Right atrium auricular region (tissue), 2 donors: ENCODE data around the gene ATP5F1A. TPM values are rescaled to one million over a fixed set of nuclear protein-coding genes. Genes with fewer than 3 reads are reported as not detected.
A peak's percentile ranks its signal among the peaks of the same experiment; 100 is the strongest.
"Not testable (repeated sequence)": the region's sequence is repeated elsewhere in the genome, so short reads cannot be mapped to it uniquely, and the experiment has no call there.

Source experiments
- DNase-seq: peaks from one replicate; pipeline ENCODE4 v3.0.0-alpha.2; 2019; ENCODE audit warnings: low spot score
- H3K27ac ChIP-seq, 2 donors: fragments of 200-600 bp; sonication (generic); 1 replicate in 1 of 2; 2 replicates in 1 of 2; pipeline ENCODE4 v1.5.1; 2016 to 2019
- H3K27me3 ChIP-seq, 2 donors: fragments of 200-600 bp; sonication (generic); one replicate each; pipeline versions ENCODE4 v1.5.1 to v1.6.0; 2017 to 2019
- H3K36me3 ChIP-seq: fragments of 200-600 bp; sonication (generic); one replicate; pipeline ENCODE4 v1.5.1; 2016
- H3K4me1 ChIP-seq, 2 donors: fragments of 200-600 bp; sonication (generic); one replicate each; pipeline versions ENCODE4 v1.5.1 to v1.6.0; 2017 to 2019
- H3K4me3 ChIP-seq, 2 donors: fragments of 200-600 bp; sonication (generic); 1 replicate in 1 of 2; 2 replicates in 1 of 2; pipeline ENCODE4 v1.5.1; 2017 to 2019; ENCODE audit warnings: mild to moderate bottlenecking in 1 of 2, moderate library complexity in 1 of 2
- H3K9me3 ChIP-seq, 2 donors: fragments of 200-600 bp; sonication (generic); one replicate each; pipeline ENCODE4 v1.5.1; 2019
- total RNA-seq, 2 donors: library from RNA; depleted of rRNA; stranded (reverse); fragments of >200 nt; gene quantifications; one replicate each; pipeline ENCODE4 v1.1.0, GENCODE V29; 2016
- TF ChIP-seq, protein P1 (sequence below), 2 donors: fragments of 200-600 bp; sonication (generic); IDR thresholded peaks; one replicate each; pipeline ENCODE4 v1.5.1; 2019; ENCODE audit warnings: antibody characterized with exemption in 2 of 2

Gene ATP5F1A
- total RNA-seq, result 1,000 to 10,000 TPM in 1 of 2 donors, 100 to 1,000 TPM in 1; 785 to 1,543 TPM

DNA sequence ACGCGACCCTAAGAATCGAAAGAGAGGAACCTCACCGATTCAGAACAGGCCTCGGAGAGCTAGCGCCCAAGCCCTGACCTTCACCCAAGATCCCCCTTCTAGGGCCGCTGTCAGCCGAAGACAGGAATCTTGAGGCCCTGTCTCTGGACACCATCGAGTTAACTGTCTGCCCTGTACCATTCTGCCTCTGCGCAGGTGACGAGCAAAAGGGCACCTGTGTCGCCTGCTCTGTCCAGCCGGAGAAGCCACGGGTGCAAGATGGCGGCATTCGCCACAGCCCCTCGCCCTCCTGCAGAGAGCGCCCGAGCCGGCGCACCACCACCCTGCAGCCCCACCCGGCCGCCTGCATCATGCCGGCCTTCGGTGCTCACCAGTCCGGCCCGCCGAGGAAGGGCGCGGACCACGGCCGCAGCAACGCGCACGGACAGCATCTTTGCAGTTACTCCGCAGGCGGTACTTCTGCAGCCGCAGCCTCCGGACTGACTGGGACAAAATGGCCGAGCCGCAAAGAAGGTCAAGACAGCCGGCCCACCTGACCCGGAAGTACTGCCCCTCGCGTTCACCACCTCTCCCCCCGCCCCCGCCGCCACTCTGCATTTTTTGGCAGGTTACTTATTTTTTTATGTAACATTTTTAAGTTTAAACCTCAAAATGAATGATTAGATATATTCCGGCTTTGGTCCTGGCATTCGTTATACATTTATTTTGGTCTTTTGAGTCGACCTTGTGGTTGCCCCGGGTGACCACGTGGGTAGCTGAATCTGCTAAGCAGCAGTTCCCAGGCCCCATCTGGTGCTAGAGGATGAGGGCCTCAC is at the start of gene ATP5F1A:
TSS of gene ATP5F1A (minus strand) at position 496 of the 815 bp plus-strand sequence. CDS start at position 431, 65 bp downstream.
- DNase-seq, result peak; percentile 89
- Histone ChIP-seq H3K27ac (peak within 1 kb of the TSS; percentile 97), H3K36me3 (peaks cover 26% of the 10 kb centered on the region), H3K4me1 (peaks cover 0 to 42% of the 10 kb centered on the region in 2 donors), H3K27me3 (no peaks in the 10 kb centered on the region), H3K9me3 (no peaks in the 10 kb centered on the region), H3K4me3 (peak within 1 kb of the TSS; percentile 89 to 100)
- TF ChIP-seq, protein P1, sequence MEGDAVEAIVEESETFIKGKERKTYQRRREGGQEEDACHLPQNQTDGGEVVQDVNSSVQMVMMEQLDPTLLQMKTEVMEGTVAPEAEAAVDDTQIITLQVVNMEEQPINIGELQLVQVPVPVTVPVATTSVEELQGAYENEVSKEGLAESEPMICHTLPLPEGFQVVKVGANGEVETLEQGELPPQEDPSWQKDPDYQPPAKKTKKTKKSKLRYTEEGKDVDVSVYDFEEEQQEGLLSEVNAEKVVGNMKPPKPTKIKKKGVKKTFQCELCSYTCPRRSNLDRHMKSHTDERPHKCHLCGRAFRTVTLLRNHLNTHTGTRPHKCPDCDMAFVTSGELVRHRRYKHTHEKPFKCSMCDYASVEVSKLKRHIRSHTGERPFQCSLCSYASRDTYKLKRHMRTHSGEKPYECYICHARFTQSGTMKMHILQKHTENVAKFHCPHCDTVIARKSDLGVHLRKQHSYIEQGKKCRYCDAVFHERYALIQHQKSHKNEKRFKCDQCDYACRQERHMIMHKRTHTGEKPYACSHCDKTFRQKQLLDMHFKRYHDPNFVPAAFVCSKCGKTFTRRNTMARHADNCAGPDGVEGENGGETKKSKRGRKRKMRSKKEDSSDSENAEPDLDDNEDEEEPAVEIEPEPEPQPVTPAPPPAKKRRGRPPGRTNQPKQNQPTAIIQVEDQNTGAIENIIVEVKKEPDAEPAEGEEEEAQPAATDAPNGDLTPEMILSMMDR (IDR thresholded peaks at IDR 0.05), result no peak

DNA sequence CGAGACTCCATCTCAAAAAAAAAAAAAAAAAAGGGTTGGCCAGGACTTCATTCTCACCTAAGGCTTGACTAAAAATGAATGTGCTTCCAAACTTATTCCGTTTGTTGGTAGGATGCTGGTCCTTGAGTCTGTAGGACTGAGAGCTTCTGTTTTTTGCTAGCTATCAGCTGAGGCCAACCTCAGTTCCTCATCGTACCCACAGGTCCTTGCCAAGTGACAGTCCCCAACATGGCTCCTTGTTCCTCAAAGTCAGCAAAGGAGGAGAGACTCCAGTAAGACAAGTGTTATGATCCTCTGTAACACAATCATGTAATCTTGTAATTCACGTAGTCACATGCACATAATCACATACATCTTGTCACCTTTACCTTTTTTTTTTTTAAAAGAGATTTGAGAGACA is 43.1 kb upstream of the ATP5F1A start:
- TF ChIP-seq, protein P1 (IDR thresholded peaks at IDR 0.05), result no peak
- Histone ChIP-seq H3K36me3 (no peaks in the 10 kb centered on the region), H3K4me1 (no peaks in the 10 kb centered on the region), H3K27me3 (no peaks in the 10 kb centered on the region), H3K27ac (no peak overlapping the region), H3K9me3 (no peaks in the 10 kb centered on the region), H3K4me3 (no peak overlapping the region)
- no peak for DNase-seq

DNA sequence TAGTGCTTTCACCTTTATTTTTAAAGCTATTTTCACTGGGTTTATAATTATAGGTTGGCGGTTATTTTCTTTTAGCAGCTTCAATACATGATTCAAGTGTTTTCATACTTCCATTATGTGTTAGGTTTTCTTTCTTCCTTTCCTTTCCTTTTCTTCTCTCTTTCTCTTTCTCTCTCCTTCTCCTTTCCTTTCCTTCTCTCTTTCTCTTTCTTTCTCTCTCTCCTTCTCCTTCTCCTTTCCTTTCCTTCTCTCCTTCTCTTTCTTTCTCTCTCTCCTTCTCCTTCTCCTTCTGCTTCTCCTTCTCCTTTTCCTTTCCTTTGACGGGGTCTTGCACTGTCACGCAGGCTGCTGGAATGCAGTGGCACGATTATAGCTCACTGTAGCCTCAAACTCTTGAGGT is 42.1 kb upstream of the ATP5F1A start:
- no peak for DNase-seq
- Histone ChIP-seq H3K27me3 (no peaks in the 10 kb centered on the region), H3K9me3 (no peaks in the 10 kb centered on the region), H3K27ac (no peak overlapping the region), H3K36me3 (no peaks in the 10 kb centered on the region), H3K4me1 (peaks cover 0 to 2% of the 10 kb centered on the region in 2 donors), H3K4me3 (no peak overlapping the region)
- TF ChIP-seq, protein P1 (IDR thresholded peaks at IDR 0.05), result no peak

DNA sequence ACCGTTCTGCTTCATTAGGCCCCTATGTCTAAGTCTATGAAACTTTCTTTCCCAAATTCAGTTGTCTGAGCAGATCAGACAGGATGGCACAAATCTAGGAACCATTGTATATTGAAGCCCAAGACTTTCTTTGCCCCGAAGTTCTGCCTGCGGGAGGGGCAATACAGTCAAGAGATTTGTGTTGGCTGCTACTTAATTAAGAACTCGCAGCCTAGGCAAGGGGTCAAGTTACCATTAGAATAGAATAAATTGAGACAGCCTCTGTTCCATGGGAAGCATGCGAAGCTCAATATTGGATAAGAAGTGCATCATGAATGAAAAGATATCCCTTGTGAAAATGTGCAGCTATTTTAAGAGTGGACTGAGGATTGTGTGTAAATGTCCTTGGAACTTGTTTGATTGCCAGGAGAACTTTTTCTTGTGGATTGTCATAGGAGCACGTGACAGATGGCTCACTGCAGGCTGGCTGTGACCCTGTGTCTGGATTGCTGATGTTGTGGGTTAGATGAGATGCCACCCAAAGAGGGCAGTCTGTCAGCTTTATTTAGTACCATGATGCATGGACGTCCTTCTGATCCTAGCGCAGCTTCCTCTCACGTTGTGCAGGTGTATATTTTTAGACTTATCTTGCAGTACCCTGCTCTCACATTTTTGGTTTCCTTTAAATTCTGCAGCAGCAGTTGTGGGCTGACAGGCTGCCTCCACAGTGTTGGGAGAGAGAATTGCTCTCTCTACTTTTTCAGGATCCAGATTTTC is 37.0 kb upstream of the ATP5F1A start:
- H3K27ac ChIP-seq, result peak overlapping the region; percentile 42 to 68
- no peaks in the 10 kb centered on the region for H3K27me3 ChIP-seq
- peaks cover 0 to 7% of the 10 kb centered on the region in 2 donors for H3K4me1 ChIP-seq
- no peaks in the 10 kb centered on the region for H3K36me3 ChIP-seq
- TF ChIP-seq, protein P1 (IDR thresholded peaks at IDR 0.05), result no peak
- no peaks in the 10 kb centered on the region for H3K9me3 ChIP-seq
- no peak for DNase-seq
- no peak overlapping the region for H3K4me3 ChIP-seq

GRCh38 chr18:46133534-46133933 is 35.4 kb upstream of the ATP5F1A start:
- H3K4me3 ChIP-seq, result no peak overlapping the region
- no peaks in the 10 kb centered on the region for H3K9me3 ChIP-seq
- TF ChIP-seq, protein P1 (IDR thresholded peaks at IDR 0.05), result no peak
- H3K27ac ChIP-seq, result no peak overlapping the region
- peaks cover 14% of the 10 kb centered on the region for H3K36me3 ChIP-seq
- no peaks in the 10 kb centered on the region for H3K27me3 ChIP-seq
- DNase-seq, result no peak
- H3K4me1 ChIP-seq, result peaks cover 0 to 7% of the 10 kb centered on the region in 2 donors

DNA sequence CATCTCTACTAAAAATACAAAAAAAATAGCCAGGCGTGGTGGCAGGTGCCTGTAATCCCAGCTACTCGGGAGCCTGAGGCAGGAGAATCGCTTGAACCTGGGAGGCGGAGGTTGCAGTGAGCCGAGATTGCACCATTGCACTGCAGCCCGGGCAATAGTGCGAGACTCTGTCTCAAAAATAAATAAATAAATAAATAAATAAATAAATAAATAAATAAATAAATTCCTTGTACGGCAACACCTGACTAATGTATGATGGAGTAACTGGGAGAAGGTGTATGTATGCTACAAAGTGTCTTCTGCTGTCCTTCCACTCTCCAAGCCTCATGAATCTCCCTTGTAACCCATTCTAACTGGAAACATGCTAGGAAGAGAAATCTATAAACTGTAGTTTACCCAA is 32.5 kb upstream of the ATP5F1A start:
- H3K36me3 ChIP-seq, result peaks cover 34% of the 10 kb centered on the region
- not testable (repeated sequence) for DNase-seq

More for the DNA sequence above, 32.5 kb upstream of the ATP5F1A start:
- not testable (repeated sequence) for H3K9me3 ChIP-seq, H3K27ac ChIP-seq, H3K4me3 ChIP-seq, H3K4me1 ChIP-seq, H3K27me3 ChIP-seq
